Kidney epithelial cell (primary cell): ENCODE data around the gene MICAL3. TPM values are rescaled to one million over a fixed set of nuclear protein-coding genes. Genes with fewer than 3 reads are reported as not detected.

ENCODE experiments used
- DNase-seq: peaks from one replicate; pipeline ENCODE4 v3.0.0-alpha.2; 2010; ENCODE audit warnings: low read depth
- H3K27me3 ChIP-seq: 2 replicates; pipeline ENCODE4 v1.6.0; 2011; ENCODE audit warnings: low read length; ENCODE audit not compliant: control insufficient read depth, insufficient read depth
- H3K36me3 ChIP-seq: 2 replicates; pipeline ENCODE4 v1.5.1; 2011; ENCODE audit warnings: low read length; ENCODE audit not compliant: control insufficient read depth, insufficient read depth
- H3K4me3 ChIP-seq: 2 replicates; pipeline ENCODE4 v1.5.1; 2011; ENCODE audit warnings: low read depth, mild to moderate bottlenecking, control low read depth, low read length
- CTCF ChIP-seq: IDR thresholded peaks from 2 replicates; pipeline ENCODE4 v1.5.1; 2011; ENCODE audit warnings: mild to moderate bottlenecking, moderate library complexity, low read length, control low read depth, inconsistent platforms; ENCODE audit not compliant: insufficient read depth, poor library complexity, severe bottlenecking
- total RNA-seq: library from RNA; depleted of rRNA; stranded (reverse); fragments of >200 nt; gene quantifications from 2 replicates; pipeline ENCODE4 v1.2.3, GENCODE V29; 2015

The MICAL3 gene
- total RNA-seq, 1 donor from 2014 or later = 38.9 TPM

GRCh38 chr22:17970201-17970708 lies 54.1 kb downstream of the MICAL3 start:
- no peak for TF ChIP-seq CTCF
- H3K36me3 ChIP-seq = peaks cover 1% of the 10 kb centered on the region
- DNase-seq = no peak
- no peaks in the 10 kb centered on the region for H3K27me3 ChIP-seq
- no peak overlapping the region for H3K4me3 ChIP-seq

GRCh38 chr22:17969701-17970113 lies 54.7 kb downstream of the MICAL3 start:
- Histone ChIP-seq H3K27me3 (no peaks in the 10 kb centered on the region), H3K4me3 (no peak overlapping the region), H3K36me3 (peaks cover 1% of the 10 kb centered on the region)
- no peak for TF ChIP-seq CTCF
- no peak for DNase-seq

- Histone ChIP-seq H3K4me3 (no peak overlapping the region), H3K36me3 (peaks cover 1% of the 10 kb centered on the region), H3K27me3 (no peaks in the 10 kb centered on the region)
- no peak for DNase-seq
- no peak for TF ChIP-seq CTCF
Measured at GRCh38 chr22:17968126-17968525, 56.2 kb downstream of the MICAL3 start.

GRCh38 chr22:17966403-17966717 lies 58.0 kb downstream of the MICAL3 start:
- no peak for TF ChIP-seq CTCF
- H3K27me3 ChIP-seq = no peaks in the 10 kb centered on the region

GRCh38 chr22:17965538-17966402 lies 58.6 kb downstream of the MICAL3 start:
- Histone ChIP-seq H3K36me3 (peaks cover 1% of the 10 kb centered on the region), H3K4me3 (no peak overlapping the region), H3K27me3 (no peaks in the 10 kb centered on the region)
- DNase-seq = no peak
- TF ChIP-seq CTCF = no peak

More at GRCh38 chr22:17966403-17966717, 58.0 kb downstream of the MICAL3 start:
- no peak for DNase-seq
- peaks cover 1% of the 10 kb centered on the region for H3K36me3 ChIP-seq
- no peak overlapping the region for H3K4me3 ChIP-seq

- H3K36me3 ChIP-seq = peaks cover 1% of the 10 kb centered on the region
- no peak for DNase-seq
- H3K27me3 ChIP-seq = no peaks in the 10 kb centered on the region
- no peak overlapping the region for H3K4me3 ChIP-seq
- no peak for TF ChIP-seq CTCF
Measured at GRCh38 chr22:17964643-17965042, 59.7 kb downstream of the MICAL3 start.
